CD4-positive, alpha-beta T cell treated with Interleukin-17A for 1 hour (primary cell): ENCODE results near the gene ZNF791.
A peak's percentile ranks its signal among the peaks of the same experiment; 100 is the strongest.
"Not testable (repeated sequence)": the region's sequence is repeated elsewhere in the genome, so short reads cannot be mapped to it uniquely, and the experiment has no call there.

Source experiments
- DNase-seq: peaks from one replicate; pipeline ENCODE4 v3.0.0-alpha.2; 2020

Gene ZNF791

GRCh38 chr19:12610540-12611360 is at the start of gene ZNF791, which contains the start of gene ZNF490:
ZNF791 (plus strand) TSS chr19:12610920; CDS start chr19:12611080, 160 bp downstream.
ZNF490 (minus strand) TSS chr19:12610813; CDS start chr19:12610680, 133 bp downstream.
- DNase-seq = peak; percentile 98

DNA sequence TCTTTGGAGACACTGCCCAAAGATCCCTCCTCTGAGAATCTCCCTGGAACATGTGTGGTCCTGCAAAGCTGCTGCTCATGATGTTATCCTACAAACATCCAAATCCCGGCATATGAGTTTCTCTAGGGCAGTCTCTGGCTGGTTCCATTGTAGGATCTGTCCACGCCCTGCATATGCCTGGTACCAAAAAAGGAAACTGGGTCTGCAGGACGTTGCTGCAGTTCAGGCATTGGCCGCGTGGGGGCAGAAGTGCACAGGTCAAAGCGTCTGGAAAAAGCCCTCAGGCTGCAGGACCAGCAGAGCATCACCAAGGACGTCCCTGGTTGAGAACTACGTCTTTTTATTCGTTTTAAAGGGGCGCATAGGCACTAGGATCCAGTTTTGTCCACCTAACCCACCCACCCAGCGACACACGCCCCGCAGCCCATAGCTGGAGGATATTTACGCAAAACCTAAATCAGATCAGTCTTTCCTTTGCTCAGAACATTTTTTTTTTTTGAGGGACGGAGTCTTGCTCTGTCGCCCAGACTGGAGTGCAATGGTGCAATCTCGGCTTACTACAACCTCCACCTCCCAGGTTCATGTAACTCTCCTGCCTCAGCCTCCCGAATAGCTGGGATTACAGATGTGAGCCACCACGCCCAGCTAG is 46.6 kb upstream of the ZNF791 start:
- DNase-seq = peak; percentile 91

- not testable (repeated sequence) for DNase-seq
Observed at GRCh38 chr19:12566380-12566779, 44.3 kb upstream of the ZNF791 start.

- DNase-seq = no peak
Observed at GRCh38 chr19:12567951-12568350, 42.8 kb upstream of the ZNF791 start.

GRCh38 chr19:12574036-12574435 is 36.7 kb upstream of the ZNF791 start:
- peak; percentile 13 for DNase-seq

DNA sequence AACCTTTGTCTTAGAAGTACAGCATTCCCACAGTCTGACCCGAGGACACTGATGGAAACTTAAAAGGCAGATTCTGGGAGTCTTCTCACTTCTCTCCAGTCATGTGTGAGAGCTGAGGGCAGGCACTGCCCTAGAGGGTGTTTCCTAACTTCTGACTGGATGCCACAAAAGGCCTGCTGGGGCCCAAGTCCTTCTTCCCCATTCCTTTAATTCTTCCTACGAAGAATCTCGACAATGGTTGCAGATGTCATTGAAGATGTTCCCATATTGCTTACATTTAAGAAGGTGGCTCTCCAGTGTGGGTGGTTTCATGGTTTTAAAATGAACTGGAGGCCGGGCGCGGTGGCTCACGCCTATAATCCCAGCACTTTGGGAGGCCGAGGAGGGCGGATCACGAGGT is 32.1 kb upstream of the ZNF791 start:
- no peak for DNase-seq

DNA sequence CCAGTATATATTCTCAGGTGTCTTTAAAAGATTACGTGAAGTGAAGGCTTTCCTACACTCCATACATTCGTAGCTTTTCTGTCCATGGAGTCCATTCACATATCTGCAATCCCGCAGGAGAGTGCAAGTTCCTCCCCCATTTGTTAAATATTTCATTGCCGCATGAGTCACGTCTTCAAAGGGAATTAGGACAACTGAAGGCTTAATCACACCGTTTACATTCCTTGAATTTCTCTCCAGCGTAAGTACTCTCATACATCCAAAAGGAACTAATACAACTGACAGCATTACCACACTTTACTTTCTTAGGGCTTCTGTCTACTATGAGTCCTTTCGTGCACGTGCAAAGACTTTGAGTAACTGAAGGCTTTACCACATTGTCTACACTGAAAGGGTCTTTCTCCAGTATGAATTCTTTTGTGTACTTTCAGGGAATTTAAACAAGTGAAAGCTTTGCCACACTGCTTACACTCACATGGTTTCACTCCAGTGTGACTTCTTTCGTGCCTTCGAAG is 30.5 kb upstream of the ZNF791 start:
- DNase-seq = no peak

- no peak for DNase-seq
Observed at GRCh38 chr19:12581100-12581499, 29.6 kb upstream of the ZNF791 start.

GRCh38 chr19:12596485-12596884 is 14.2 kb upstream of the ZNF791 start:
- no peak for DNase-seq

DNA sequence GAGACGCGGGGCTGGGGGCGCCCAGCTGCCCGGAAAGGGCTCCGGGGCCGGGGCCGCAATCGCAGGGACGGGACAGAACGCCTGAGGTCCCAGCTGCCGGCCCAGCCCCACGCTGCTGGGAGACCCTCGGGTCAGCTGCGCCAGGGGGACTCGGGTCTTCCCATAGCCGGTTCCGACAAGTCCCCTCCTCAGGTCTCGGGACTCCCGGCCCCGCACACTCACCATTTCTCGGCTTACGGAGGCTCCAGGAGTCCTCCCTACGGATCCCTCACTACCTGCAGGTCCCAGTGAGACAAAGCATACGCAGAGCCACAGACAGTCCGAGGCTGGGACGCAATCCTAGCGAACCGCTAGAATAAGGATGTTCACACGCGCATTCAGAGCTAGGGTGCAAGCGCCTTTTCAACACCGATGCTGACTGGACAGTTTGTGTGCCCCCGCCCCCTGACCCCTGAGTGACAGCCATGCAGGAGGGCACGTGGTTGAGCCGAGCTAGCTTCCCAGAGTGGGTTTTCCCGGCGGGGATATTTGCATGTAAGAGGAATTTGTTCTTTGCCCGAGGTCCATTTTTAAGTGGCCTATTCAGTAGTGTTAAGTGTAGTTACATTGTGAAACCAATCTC is 13.7 kb upstream of the ZNF791 start:
- no peak for DNase-seq

GRCh38 chr19:12597594-12597993 is 13.1 kb upstream of the ZNF791 start:
- DNase-seq = no peak

DNA sequence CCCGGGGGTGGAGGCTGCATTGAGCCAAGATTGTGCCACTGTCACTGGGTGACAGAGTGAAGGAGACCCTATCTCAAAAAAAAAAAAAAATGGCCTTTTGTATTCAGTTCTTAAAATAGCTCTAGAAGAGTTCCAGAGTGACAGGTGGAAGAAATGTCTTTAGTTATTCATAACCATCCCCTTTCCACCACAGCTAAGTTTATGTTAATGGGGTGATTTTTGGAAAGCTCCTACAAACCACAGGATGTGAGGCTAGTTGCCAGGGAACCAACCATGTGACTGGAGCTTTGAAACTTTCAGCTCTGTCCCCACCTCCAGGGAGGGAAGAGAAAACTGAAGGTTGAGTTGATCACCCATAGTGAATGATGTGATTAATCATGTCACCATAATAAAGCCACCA is 7.0 kb upstream of the ZNF791 start:
- peak; percentile 73 for DNase-seq

GRCh38 chr19:12606796-12607195 is 3.9 kb upstream of the ZNF791 start:
- DNase-seq = no peak

DNA sequence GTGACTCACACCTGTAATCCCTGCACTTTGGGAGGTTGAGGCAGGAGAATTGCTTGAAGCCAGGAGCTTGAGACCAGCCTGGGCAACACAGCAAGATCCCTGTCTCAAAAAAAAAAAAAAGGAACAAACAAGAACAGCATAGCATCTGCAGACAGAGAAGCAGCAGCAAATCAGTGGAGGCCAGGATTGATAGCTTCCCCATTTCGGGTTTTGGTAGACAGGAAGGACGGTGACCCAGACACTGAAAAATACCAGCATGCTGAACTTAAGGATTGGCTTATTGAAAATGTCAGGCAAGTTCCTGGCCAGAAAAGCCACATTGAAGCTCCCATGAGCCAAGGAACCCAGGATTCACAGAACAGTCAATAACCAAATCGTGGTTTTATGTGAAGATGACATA is 3.1 kb upstream of the ZNF791 start:
- DNase-seq = no peak

GRCh38 chr19:12611361-12611699 is 610 bp downstream of the ZNF791 start:
- peak; percentile 17 for DNase-seq

GRCh38 chr19:12617646-12618045 is 6.9 kb downstream of the ZNF791 start:
- no peak for DNase-seq

DNA sequence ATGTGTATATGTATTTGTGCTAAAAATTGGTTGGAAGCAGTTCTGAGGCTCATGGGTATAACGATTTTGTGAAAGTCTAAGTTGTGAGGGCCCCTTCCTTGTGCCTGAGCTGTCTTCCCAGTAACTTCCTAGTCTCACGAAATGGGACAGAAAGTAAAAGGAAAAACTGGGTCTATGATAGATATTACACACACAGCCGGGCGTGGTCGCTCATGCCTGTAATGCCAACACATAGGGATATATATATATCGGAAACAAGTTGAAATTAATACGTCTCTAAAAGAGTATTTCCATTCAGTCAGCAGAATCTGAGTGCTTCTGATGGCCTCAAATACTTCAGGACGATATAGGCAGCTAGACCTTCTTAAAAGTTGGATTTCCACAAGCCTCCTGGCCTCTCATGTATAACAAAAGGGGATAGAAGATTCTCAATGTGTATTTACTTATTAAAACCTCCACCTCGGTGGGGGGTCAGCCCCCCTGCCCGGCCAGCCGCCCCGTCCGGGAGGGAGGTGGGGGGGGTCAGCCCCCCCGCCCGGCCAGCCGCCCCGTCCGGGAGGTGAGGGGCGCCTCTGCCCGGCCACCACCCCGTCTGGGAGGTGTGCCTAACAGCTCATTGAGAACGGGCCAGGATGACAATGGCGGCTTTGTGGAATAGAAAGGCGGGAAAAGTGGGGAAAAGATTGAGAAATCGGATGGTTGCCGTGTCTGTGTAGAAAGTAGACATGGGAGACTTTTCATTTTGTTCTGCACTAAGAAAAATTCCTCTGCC is 10.7 kb downstream of the ZNF791 start:
- DNase-seq = not testable (repeated sequence)

GRCh38 chr19:12623361-12624031 is 12.8 kb downstream of the ZNF791 start:
- DNase-seq = no peak

GRCh38 chr19:12626958-12627357 is 16.2 kb downstream of the ZNF791 start:
- DNase-seq = no peak

DNA sequence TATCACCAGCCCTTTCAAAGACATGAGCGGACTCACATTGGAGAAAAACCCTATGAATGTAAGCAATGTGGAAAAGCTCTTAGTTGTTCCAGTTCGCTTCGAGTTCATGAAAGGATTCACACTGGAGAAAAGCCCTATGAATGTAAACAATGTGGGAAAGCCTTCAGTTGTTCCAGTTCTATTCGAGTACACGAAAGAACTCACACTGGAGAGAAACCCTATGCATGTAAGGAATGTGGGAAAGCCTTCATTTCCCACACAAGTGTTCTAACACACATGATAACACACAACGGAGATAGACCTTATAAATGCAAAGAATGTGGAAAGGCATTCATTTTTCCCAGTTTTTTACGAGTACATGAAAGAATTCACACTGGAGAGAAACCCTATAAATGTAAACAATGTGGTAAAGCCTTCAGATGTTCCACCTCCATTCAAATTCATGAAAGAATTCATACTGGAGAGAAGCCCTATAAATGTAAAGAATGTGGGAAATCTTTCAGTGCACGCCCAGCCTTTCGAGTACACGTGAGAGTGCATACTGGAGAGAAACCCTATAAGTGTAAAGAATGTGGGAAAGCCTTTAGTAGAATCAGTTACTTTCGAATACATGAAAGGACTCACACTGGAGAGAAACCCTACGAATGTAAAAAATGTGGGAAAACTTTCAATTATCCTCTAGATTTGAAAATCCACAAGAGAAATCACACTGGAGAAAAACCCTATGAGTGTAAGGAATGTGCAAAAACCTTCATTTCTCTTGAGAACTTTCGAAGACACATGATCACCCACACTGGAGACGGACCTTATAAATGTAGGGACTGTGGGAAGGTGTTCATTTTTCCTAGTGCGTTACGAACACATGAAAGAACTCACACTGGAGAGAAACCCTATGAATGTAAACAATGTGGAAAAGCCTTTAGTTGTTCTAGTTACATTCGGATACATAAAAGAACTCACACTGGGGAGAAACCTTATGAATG is 17.6 kb downstream of the ZNF791 start:
- no peak for DNase-seq

DNA sequence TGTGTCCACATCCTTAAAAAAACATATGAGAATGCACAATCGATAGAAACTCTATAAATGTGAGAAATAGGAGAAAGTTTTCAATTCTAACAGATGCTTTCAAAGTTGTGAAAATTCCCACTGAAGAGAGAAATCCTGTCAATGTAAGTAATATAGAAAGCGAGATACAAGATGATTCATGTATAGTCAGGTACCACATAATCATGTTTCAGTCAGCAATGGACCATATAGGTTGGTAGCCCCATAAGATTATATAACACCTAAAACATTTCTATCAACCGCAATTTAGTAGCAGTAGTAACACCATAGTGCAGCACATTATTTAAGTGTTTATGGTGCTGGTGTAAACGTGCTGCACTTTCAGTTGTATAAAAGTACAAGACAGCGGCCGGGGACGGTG is 18.5 kb downstream of the ZNF791 start:
- no peak for DNase-seq
